Activated T-helper 17 cell treated with anti-CD3 and anti-CD28 coated beads, Interleukin-2, amount 50 U/mL, for 72 hours (primary cell): ENCODE measurements around the gene OR2V2. TPM values are rescaled to one million over a fixed set of nuclear protein-coding genes. Genes with fewer than 3 reads are reported as not detected.
A peak's percentile ranks its signal among the peaks of the same experiment; 100 is the strongest.
"Not testable (repeated sequence)": the region's sequence is repeated elsewhere in the genome, so short reads cannot be mapped to it uniquely, and the experiment has no call there.

ENCODE experiments used
- ATAC-seq: fragments of 150-1000 bp; cut with Tn5 transposase; replicated peaks from 2 replicates; pipeline ENCODE4 v1.10.0; 2021; ENCODE audit warnings: mild to moderate bottlenecking, moderate library complexity
- H3K27ac Mint-ChIP-seq: one replicate; pipeline ENCODE4 v1.8.0; 2022; ENCODE audit warnings: mixed read lengths
- H3K27me3 Mint-ChIP-seq: one replicate; pipeline ENCODE4 v1.8.0; 2022; ENCODE audit warnings: mixed read lengths
- H3K36me3 Mint-ChIP-seq: one replicate; pipeline ENCODE4 v1.8.0; 2022; ENCODE audit warnings: low read depth, mild to moderate bottlenecking, mixed read lengths
- H3K4me1 Mint-ChIP-seq: one replicate; pipeline ENCODE4 v1.8.0; 2022; ENCODE audit warnings: mixed read lengths
- H3K4me3 Mint-ChIP-seq: one replicate; pipeline ENCODE4 v1.8.0; 2022; ENCODE audit warnings: mild to moderate bottlenecking, mixed read lengths
- H3K9me3 Mint-ChIP-seq: one replicate; pipeline ENCODE4 v1.8.0; 2022; ENCODE audit warnings: mixed read lengths
- total RNA-seq, 2 donors: library from RNA; stranded (reverse); gene quantifications; one replicate each; pipeline ENCODE4 v1.2.3, GENCODE V29; 2022

The OR2V2 gene
- total RNA-seq, 2 donors from 2014 or later, result not detected

GRCh38 chr5:181166812-181167733, 19.7 kb downstream of the OR2V2 start:
- Mint-ChIP-seq H3K36me3 (peaks cover 13% of the 10 kb centered on the region), H3K4me1 (peaks cover 20% of the 10 kb centered on the region), H3K27ac (peak overlapping the region; percentile 40), H3K4me3 (peak overlapping the region; percentile 32), H3K27me3 (peaks cover 53% of the 10 kb centered on the region), H3K9me3 (no peaks in the 10 kb centered on the region)
- ATAC-seq, result peak; percentile 71

- no peaks in the 10 kb centered on the region for H3K9me3 Mint-ChIP-seq
- H3K4me1 Mint-ChIP-seq, result peaks cover 24% of the 10 kb centered on the region
- peaks cover 55% of the 10 kb centered on the region for H3K27me3 Mint-ChIP-seq
- H3K36me3 Mint-ChIP-seq, result peaks cover 15% of the 10 kb centered on the region
- ATAC-seq, result no peak
- peak overlapping the region; percentile 28 for H3K27ac Mint-ChIP-seq
- H3K4me3 Mint-ChIP-seq, result no peak overlapping the region
These were observed 20.6 kb downstream of the OR2V2 start for GRCh38 chr5:181167814-181168488.

GRCh38 chr5:181168595-181169118, 21.3 kb downstream of the OR2V2 start:
- no peak for ATAC-seq
- Mint-ChIP-seq H3K27me3 (peaks cover 59% of the 10 kb centered on the region), H3K27ac (peak overlapping the region; percentile 66), H3K9me3 (no peaks in the 10 kb centered on the region), H3K4me1 (peaks cover 31% of the 10 kb centered on the region), H3K4me3 (peak overlapping the region; percentile 39), H3K36me3 (peaks cover 22% of the 10 kb centered on the region)

- H3K4me1 Mint-ChIP-seq, result peaks cover 32% of the 10 kb centered on the region
- H3K27ac Mint-ChIP-seq, result peak overlapping the region; percentile 66
- peak overlapping the region; percentile 42 for H3K4me3 Mint-ChIP-seq
- not testable (repeated sequence) for ATAC-seq, H3K9me3 Mint-ChIP-seq
- peaks cover 54% of the 10 kb centered on the region for H3K27me3 Mint-ChIP-seq
- peaks cover 27% of the 10 kb centered on the region for H3K36me3 Mint-ChIP-seq
These were observed 22.3 kb downstream of the OR2V2 start for GRCh38 chr5:181169459-181170236.

- H3K9me3 Mint-ChIP-seq, result no peaks in the 10 kb centered on the region
- H3K27ac Mint-ChIP-seq, result peak overlapping the region; percentile 15
- H3K27me3 Mint-ChIP-seq, result peaks cover 53% of the 10 kb centered on the region
- ATAC-seq, result no peak
- peak overlapping the region; percentile 42 for H3K4me3 Mint-ChIP-seq
- peaks cover 32% of the 10 kb centered on the region for H3K4me1 Mint-ChIP-seq
- H3K36me3 Mint-ChIP-seq, result peaks cover 27% of the 10 kb centered on the region
These were observed 22.9 kb downstream of the OR2V2 start for GRCh38 chr5:181170237-181170825.

- Mint-ChIP-seq H3K36me3 (peaks cover 27% of the 10 kb centered on the region), H3K4me3 (peak overlapping the region; percentile 42), H3K27ac (no peak overlapping the region), H3K27me3 (peaks cover 50% of the 10 kb centered on the region), H3K4me1 (peaks cover 32% of the 10 kb centered on the region), H3K9me3 (no peaks in the 10 kb centered on the region)
- ATAC-seq, result no peak
These were observed 23.6 kb downstream of the OR2V2 start for GRCh38 chr5:181170996-181171395.

GRCh38 chr5:181171782-181172181, 24.4 kb downstream of the OR2V2 start:
- no peak overlapping the region for H3K4me3 Mint-ChIP-seq
- ATAC-seq, result no peak
- H3K9me3 Mint-ChIP-seq, result no peaks in the 10 kb centered on the region
- H3K36me3 Mint-ChIP-seq, result peaks cover 27% of the 10 kb centered on the region
- peaks cover 48% of the 10 kb centered on the region for H3K27me3 Mint-ChIP-seq
- no peak overlapping the region for H3K27ac Mint-ChIP-seq
- peaks cover 31% of the 10 kb centered on the region for H3K4me1 Mint-ChIP-seq

GRCh38 chr5:181173027-181173419, 25.6 kb downstream of the OR2V2 start:
- Mint-ChIP-seq H3K4me1 (peaks cover 23% of the 10 kb centered on the region), H3K36me3 (peaks cover 27% of the 10 kb centered on the region), H3K27me3 (peaks cover 39% of the 10 kb centered on the region), H3K4me3 (peak overlapping the region; percentile 69), H3K27ac (peak overlapping the region; percentile 75), H3K9me3 (no peaks in the 10 kb centered on the region)
- ATAC-seq, result peak; percentile 72

GRCh38 chr5:181173420-181174342, 26.3 kb downstream of the OR2V2 start:
- Mint-ChIP-seq H3K9me3 (no peaks in the 10 kb centered on the region), H3K4me1 (peaks cover 23% of the 10 kb centered on the region), H3K27me3 (peaks cover 33% of the 10 kb centered on the region), H3K36me3 (peaks cover 26% of the 10 kb centered on the region), H3K27ac (peak overlapping the region; percentile 75), H3K4me3 (peak overlapping the region; percentile 69)
- peak; percentile 76 for ATAC-seq

GRCh38 chr5:181176254-181176952, 29.0 kb downstream of the OR2V2 start:
- Mint-ChIP-seq H3K4me1 (peaks cover 12% of the 10 kb centered on the region), H3K27me3 (peaks cover 17% of the 10 kb centered on the region), H3K4me3 (no peak overlapping the region), H3K27ac (no peak overlapping the region), H3K36me3 (peaks cover 13% of the 10 kb centered on the region), H3K9me3 (no peaks in the 10 kb centered on the region)
- ATAC-seq, result no peak

- not testable (repeated sequence) for H3K9me3 Mint-ChIP-seq, H3K4me3 Mint-ChIP-seq, H3K27ac Mint-ChIP-seq, ATAC-seq
- peaks cover 17% of the 10 kb centered on the region for H3K4me1 Mint-ChIP-seq
- H3K36me3 Mint-ChIP-seq, result peaks cover 13% of the 10 kb centered on the region
- H3K27me3 Mint-ChIP-seq, result peaks cover 15% of the 10 kb centered on the region
These were observed 30.2 kb downstream of the OR2V2 start for GRCh38 chr5:181177559-181177958.

- peak; percentile 80 for ATAC-seq
- peaks cover 16% of the 10 kb centered on the region for H3K4me1 Mint-ChIP-seq
- no peaks in the 10 kb centered on the region for H3K9me3 Mint-ChIP-seq
- peaks cover under 1% of the 10 kb centered on the region for H3K36me3 Mint-ChIP-seq
- peaks cover under 1% of the 10 kb centered on the region for H3K27me3 Mint-ChIP-seq
- peak overlapping the region; percentile 92 for H3K4me3 Mint-ChIP-seq
- no peak overlapping the region for H3K27ac Mint-ChIP-seq
These were observed 34.5 kb downstream of the OR2V2 start for GRCh38 chr5:181181650-181182565.
